Measurements from ENCODE around the gene RPIA. TPM values are rescaled to one million over a fixed set of nuclear protein-coding genes. Genes with fewer than 3 reads are reported as not detected.
"Not testable (repeated sequence)": the region's sequence is repeated elsewhere in the genome, so short reads cannot be mapped to it uniquely, and the experiment has no call there.

RPIA gene
- total and polyA plus RNA-seq, 7 experiments from 2014 or later, result 16.4 to 65.3 (median 25.1) TPM

GRCh38 chr2:88770016-88770415 lies 78.5 kb downstream of the RPIA start:
- Histone ChIP-seq H3K9me3 (ENCODE audit: control insufficient read depth in 2 of 3, low read length in 3 of 3) (no peaks in the 10 kb centered on the region), H3K4me3 (ENCODE audit: low read length) (no peak overlapping the region), H3K36me3 (ENCODE audit: control insufficient read depth in 2 of 3, insufficient read depth in 3 of 3, low read length in 3 of 3) (no peaks in the 10 kb centered on the region), H3K27me3 (ENCODE audit: control insufficient read depth in 2 of 2, insufficient read depth in 2 of 2, low read length in 2 of 2) (no peaks in the 10 kb centered on the region), H3K4me1 (ENCODE audit: control insufficient read depth in 2 of 2, insufficient read depth in 2 of 2, low read length in 2 of 2) (peaks cover 0 to under 1% of the 10 kb centered on the region in 2 donors), H3K27ac (ENCODE audit: low read depth, low read length) (no peak overlapping the region)
- Mint-ChIP-seq H3K9me3 (peaks cover 0 to 10% (median 3%) of the 10 kb centered on the region in 11 donors), H3K27me3 (peaks cover 14 to 26% (median 18%) of the 10 kb centered on the region in 5 donors), H3K36me3 (peaks cover 0 to 4% (median 4%) of the 10 kb centered on the region in 5 donors), H3K27ac (no peak overlapping the region), H3K4me1 (peaks cover 4 to 19% (median 9%) of the 10 kb centered on the region in 7 donors), H3K4me3 (no peak overlapping the region)
- ATAC-seq (no peak), DNase-seq (no peak)
- intact Hi-C loops (cut with micrococcal nuclease), result no loop called here
- ChIA-PET CTCF (no interaction called here), POLR2A (no interaction called here)

GRCh38 chr2:88773233-88774028 lies 82.0 kb downstream of the RPIA start:
- H3K36me3 ChIP-seq (ENCODE audit: control insufficient read depth in 2 of 3, insufficient read depth in 3 of 3, low read length in 3 of 3); H3K9me3 ChIP-seq (ENCODE audit: control insufficient read depth in 2 of 3, low read length in 3 of 3); H3K27ac ChIP-seq (ENCODE audit: low read depth, low read length); POLR2A ChIA-PET; H3K4me3 Mint-ChIP-seq; H3K4me1 ChIP-seq (ENCODE audit: control insufficient read depth in 2 of 2, insufficient read depth in 2 of 2, low read length in 2 of 2); intact Hi-C loops (cut with micrococcal nuclease); H3K4me3 ChIP-seq (ENCODE audit: low read length); DNase-seq; H3K27ac Mint-ChIP-seq; H3K27me3 ChIP-seq (ENCODE audit: control insufficient read depth in 2 of 2, insufficient read depth in 2 of 2, low read length in 2 of 2); H3K4me1 Mint-ChIP-seq: not testable (repeated sequence)
- H3K27me3 Mint-ChIP-seq, result peaks cover 9 to 19% (median 10%) of the 10 kb centered on the region in 5 donors
- peak; percentile 42 for ATAC-seq
- CTCF ChIA-PET, result interaction anchor here (0.6 kb wide), 1 partner anchor 36 kb away, joined by 3 read pairs; no protein-coding TSS in a partner anchor
- H3K36me3 Mint-ChIP-seq, result peaks cover 0 to 10% (median 0%) of the 10 kb centered on the region in 5 donors
- H3K9me3 Mint-ChIP-seq, result peaks cover 0 to 23% (median 11%) of the 10 kb centered on the region in 11 donors

DNA sequence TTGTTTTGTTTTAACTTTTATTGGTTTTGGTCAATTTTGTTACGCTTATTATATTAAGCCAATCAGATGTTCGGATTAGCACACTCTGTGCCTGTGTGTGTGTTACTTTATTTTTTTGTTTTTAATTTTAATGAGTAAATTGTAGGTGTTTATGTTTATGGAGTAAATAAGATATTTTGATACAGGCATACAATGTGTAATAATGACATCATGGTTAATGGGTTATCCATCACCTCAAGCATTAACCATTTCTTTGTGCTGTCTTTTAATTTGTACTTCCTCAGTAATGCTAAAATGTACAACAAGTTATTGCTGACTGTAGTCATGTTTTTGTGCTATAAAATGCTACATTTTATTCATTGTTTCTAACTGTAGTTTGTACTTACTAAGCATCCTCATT lies 97.7 kb downstream of the RPIA start:
- CTCF ChIA-PET, result not testable (repeated sequence)

DNA sequence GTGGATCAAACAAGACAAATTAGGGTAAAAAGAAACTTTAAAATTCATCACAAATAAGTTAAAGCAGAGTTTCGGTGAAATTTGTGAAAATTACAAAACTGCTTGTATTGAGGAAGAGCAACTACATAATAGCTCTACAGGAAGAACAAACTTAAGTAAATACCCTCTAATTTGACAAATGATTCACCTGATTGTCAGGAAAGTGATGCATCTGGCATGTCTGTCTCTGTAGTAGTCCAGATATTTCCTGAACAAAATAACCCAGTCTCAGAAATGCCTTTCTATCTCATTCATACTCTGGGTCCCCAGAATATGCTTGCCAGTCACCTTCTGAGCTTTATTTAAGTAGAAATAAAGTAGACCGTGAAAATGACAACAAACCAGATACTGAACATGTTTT lies 104.5 kb downstream of the RPIA start:
- H3K4me3 ChIP-seq (ENCODE audit: low read length); intact Hi-C loops (cut with micrococcal nuclease); H3K36me3 ChIP-seq (ENCODE audit: control insufficient read depth in 2 of 3, insufficient read depth in 3 of 3, low read length in 3 of 3); H3K27ac ChIP-seq (ENCODE audit: low read depth, low read length); H3K9me3 Mint-ChIP-seq; H3K4me1 ChIP-seq (ENCODE audit: control insufficient read depth in 2 of 2, insufficient read depth in 2 of 2, low read length in 2 of 2); H3K4me1 Mint-ChIP-seq; DNase-seq; H3K27ac Mint-ChIP-seq; ATAC-seq; H3K27me3 Mint-ChIP-seq; H3K27me3 ChIP-seq (ENCODE audit: control insufficient read depth in 2 of 2, insufficient read depth in 2 of 2, low read length in 2 of 2); H3K9me3 ChIP-seq (ENCODE audit: control insufficient read depth in 2 of 3, low read length in 3 of 3); POLR2A ChIA-PET; CTCF ChIA-PET; H3K4me3 Mint-ChIP-seq: not testable (repeated sequence)
- H3K36me3 Mint-ChIP-seq, result peaks cover 0 to 18% (median 0%) of the 10 kb centered on the region in 5 donors

More for the DNA sequence above, 97.7 kb downstream of the RPIA start:
- H3K27ac ChIP-seq (ENCODE audit: low read depth, low read length); DNase-seq; H3K9me3 ChIP-seq (ENCODE audit: control insufficient read depth in 2 of 3, low read length in 3 of 3); H3K4me1 Mint-ChIP-seq; intact Hi-C loops (cut with micrococcal nuclease); H3K27ac Mint-ChIP-seq; H3K27me3 ChIP-seq (ENCODE audit: control insufficient read depth in 2 of 2, insufficient read depth in 2 of 2, low read length in 2 of 2); POLR2A ChIA-PET; ATAC-seq; H3K4me3 ChIP-seq (ENCODE audit: low read length); H3K36me3 ChIP-seq (ENCODE audit: control insufficient read depth in 2 of 3, insufficient read depth in 3 of 3, low read length in 3 of 3); H3K27me3 Mint-ChIP-seq; H3K4me3 Mint-ChIP-seq; H3K9me3 Mint-ChIP-seq; H3K4me1 ChIP-seq (ENCODE audit: control insufficient read depth in 2 of 2, insufficient read depth in 2 of 2, low read length in 2 of 2): not testable (repeated sequence)
- H3K36me3 Mint-ChIP-seq, result peaks cover 0 to 11% (median 4%) of the 10 kb centered on the region in 5 donors

GRCh38 chr2:88796523-88796922 lies 105.0 kb downstream of the RPIA start:
- DNase-seq; H3K4me1 Mint-ChIP-seq; H3K27ac Mint-ChIP-seq; POLR2A ChIA-PET; H3K27ac ChIP-seq (ENCODE audit: low read depth, low read length); ATAC-seq; H3K36me3 ChIP-seq (ENCODE audit: control insufficient read depth in 2 of 3, insufficient read depth in 3 of 3, low read length in 3 of 3); intact Hi-C loops (cut with micrococcal nuclease); H3K27me3 ChIP-seq (ENCODE audit: control insufficient read depth in 2 of 2, insufficient read depth in 2 of 2, low read length in 2 of 2); H3K9me3 Mint-ChIP-seq; H3K4me3 ChIP-seq (ENCODE audit: low read length); H3K4me3 Mint-ChIP-seq; H3K4me1 ChIP-seq (ENCODE audit: control insufficient read depth in 2 of 2, insufficient read depth in 2 of 2, low read length in 2 of 2); H3K9me3 ChIP-seq (ENCODE audit: control insufficient read depth in 2 of 3, low read length in 3 of 3); H3K27me3 Mint-ChIP-seq: not testable (repeated sequence)
- CTCF ChIA-PET, result interaction anchor here (0.7 kb wide), 1 partner anchor 45 kb away, joined by 6 read pairs; no protein-coding TSS in a partner anchor
- H3K36me3 Mint-ChIP-seq, result peaks cover 0 to 17% (median 0%) of the 10 kb centered on the region in 5 donors

- H3K27me3 Mint-ChIP-seq; H3K27ac ChIP-seq (ENCODE audit: low read depth, low read length); H3K4me1 Mint-ChIP-seq; H3K9me3 ChIP-seq (ENCODE audit: control insufficient read depth in 2 of 3, low read length in 3 of 3); DNase-seq; H3K4me1 ChIP-seq (ENCODE audit: control insufficient read depth in 2 of 2, insufficient read depth in 2 of 2, low read length in 2 of 2); CTCF ChIA-PET; H3K27ac Mint-ChIP-seq; H3K4me3 ChIP-seq (ENCODE audit: low read length); intact Hi-C loops (cut with micrococcal nuclease); H3K36me3 ChIP-seq (ENCODE audit: control insufficient read depth in 2 of 3, insufficient read depth in 3 of 3, low read length in 3 of 3); H3K27me3 ChIP-seq (ENCODE audit: control insufficient read depth in 2 of 2, insufficient read depth in 2 of 2, low read length in 2 of 2); ATAC-seq; H3K9me3 Mint-ChIP-seq; POLR2A ChIA-PET; H3K4me3 Mint-ChIP-seq: not testable (repeated sequence)
- H3K36me3 Mint-ChIP-seq, result peaks cover 0 to 14% (median 0%) of the 10 kb centered on the region in 5 donors
Measured at GRCh38 chr2:88797164-88797563, 105.7 kb downstream of the RPIA start.
